Hematopoietic multipotent progenitor cell treated with erythropoietin and hydrocortisone succinate and interleukin-3 and kit ligand, for 15 days (in vitro differentiated cells): Measurements from ENCODE around the gene CAVIN3.
A peak's percentile ranks its signal among the peaks of the same experiment; 100 is the strongest.

Source experiments
- DNase-seq: peaks from one replicate; pipeline ENCODE4 v3.0.0-alpha.2; 2015; ENCODE audit warnings: low spot score

The CAVIN3 gene, protein sequence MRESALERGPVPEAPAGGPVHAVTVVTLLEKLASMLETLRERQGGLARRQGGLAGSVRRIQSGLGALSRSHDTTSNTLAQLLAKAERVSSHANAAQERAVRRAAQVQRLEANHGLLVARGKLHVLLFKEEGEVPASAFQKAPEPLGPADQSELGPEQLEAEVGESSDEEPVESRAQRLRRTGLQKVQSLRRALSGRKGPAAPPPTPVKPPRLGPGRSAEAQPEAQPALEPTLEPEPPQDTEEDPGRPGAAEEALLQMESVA

GRCh38 chr11:6320411-6321155 lies at the start of gene CAVIN3:
Gene CAVIN3, minus strand, starts transcription at chr11:6320501. Its CDS starts 25 bp downstream, at chr11:6320476.
- DNase-seq: no peak

- DNase-seq: no peak
These were observed 45.4 kb upstream of the CAVIN3 start for GRCh38 chr11:6365659-6366058.

DNA sequence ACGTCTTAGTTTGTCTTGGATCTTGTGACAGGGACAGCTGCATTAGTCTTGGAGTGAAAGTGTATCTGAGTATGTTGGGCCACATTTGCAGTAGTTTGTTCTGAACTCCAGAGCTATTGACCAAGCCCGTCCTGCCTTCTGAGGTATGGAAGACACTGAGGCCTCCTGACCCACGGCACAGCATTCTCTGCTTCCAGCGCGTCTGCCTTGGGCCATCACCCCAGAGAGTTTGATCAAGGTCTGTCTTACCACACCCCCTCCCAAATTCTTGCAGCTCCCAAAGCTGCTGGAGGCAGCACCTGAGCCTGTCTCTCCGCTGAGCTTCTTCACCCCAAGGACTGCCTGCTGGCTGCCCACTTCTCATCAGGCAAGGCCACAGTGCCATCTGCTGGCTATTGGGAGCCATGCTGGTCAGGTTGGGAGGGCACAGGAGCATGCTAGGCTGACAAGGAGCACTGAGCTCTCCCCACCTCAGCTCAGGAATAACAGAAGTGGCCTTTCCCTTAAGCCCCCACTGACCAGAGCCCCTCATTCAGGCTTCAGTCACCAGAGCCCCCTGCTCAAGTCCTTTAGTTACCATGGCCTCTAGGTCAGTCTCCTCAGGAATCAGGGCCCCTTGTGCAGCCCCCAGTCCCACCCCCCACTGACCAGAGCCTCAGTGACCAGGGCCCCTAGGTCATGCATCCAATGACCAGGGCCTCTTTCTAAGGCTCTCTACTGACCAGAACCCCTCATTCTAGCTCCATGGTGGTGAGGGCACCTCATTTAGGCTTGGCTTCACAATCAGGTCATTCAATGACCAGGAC lies 42.8 kb upstream of the CAVIN3 start:
- peak; percentile 63 for DNase-seq

GRCh38 chr11:6362185-6362872 lies 42.0 kb upstream of the CAVIN3 start:
- no peak for DNase-seq

DNA sequence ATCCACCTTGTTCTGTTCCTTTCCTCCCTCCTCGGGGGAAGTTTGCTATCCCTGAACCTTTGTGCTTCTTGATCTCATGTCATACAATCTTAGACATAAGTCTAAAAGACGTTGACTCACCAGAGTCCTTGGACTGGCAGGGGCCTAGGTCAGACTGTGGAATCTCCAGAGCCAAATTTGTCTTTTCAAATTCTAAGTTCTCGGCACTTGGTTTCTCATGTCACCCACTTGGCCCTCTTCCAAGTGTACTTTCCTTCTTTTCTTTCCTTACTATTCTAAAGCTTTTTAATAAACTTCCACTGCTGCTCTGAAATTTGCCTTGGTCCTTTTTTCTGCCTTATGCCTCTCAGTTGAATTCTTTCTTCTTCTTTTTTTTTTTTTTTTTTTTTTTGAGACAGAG lies 39.9 kb upstream of the CAVIN3 start:
- DNase-seq: no peak

GRCh38 chr11:6357222-6357621 lies 36.9 kb upstream of the CAVIN3 start:
- no peak for DNase-seq

- no peak for DNase-seq
These were observed 36.3 kb upstream of the CAVIN3 start for GRCh38 chr11:6356503-6357055.

GRCh38 chr11:6354651-6355485 lies 34.6 kb upstream of the CAVIN3 start:
- no peak for DNase-seq

DNA sequence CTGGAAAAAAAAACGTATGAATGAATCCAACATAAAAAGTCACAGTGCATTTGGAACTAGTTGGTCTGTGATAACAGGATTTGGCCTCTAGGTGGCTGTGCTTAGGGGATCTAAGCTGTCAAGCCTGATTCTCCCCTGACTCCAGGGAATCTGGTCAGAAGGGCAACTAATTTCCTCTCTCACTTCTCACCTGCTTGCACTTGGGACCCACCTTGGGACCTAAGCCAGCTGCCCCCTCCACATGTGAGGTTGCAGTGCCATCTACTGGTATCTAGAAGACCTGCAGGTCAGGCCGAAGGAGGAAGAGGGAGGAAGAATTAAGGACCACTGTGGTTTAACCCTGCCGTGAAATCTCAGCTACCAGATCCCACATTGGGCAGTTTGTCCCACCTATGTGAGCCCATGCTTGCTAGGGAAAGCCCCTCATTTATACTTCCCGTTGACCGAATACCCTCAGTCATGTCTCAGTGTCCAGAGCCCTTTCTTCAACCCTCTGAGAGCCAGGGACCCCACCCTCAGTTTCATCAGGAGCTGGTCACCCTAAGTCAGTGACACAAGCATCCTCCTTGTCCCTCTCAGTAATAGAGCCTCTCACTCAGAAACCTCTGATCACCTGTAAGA lies 33.2 kb upstream of the CAVIN3 start:
- peak; percentile 59 for DNase-seq

DNA sequence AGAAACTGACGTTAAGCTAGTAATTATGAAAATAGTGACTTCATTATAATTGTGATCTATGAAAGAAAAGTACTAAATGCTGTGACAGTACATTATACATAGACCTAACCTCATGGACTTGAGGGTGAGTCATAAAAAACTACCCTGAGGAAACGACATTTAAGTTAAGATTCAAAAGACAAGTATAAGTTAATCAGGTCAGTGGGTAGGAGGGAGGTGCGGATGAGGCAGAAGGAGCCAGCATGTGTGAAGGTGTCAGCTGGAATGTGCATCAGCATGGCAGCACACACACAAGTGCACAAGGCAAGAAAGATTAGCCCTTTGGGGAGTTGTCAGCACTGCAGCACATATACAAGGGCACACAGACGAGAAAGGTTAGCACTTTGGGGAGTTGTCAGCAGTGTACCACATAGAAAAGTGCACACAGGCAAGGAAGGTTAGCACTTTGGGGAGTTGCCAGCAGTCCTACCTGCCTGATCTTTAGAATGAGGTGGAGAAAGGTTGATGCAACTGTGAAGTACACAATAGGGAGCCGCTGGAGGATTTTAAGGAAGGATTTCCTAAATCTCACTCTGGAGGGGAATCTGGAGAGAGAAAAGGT lies 31.6 kb upstream of the CAVIN3 start:
- no peak for DNase-seq

- DNase-seq: no peak
These were observed 30.2 kb upstream of the CAVIN3 start for GRCh38 chr11:6350486-6350885.

DNA sequence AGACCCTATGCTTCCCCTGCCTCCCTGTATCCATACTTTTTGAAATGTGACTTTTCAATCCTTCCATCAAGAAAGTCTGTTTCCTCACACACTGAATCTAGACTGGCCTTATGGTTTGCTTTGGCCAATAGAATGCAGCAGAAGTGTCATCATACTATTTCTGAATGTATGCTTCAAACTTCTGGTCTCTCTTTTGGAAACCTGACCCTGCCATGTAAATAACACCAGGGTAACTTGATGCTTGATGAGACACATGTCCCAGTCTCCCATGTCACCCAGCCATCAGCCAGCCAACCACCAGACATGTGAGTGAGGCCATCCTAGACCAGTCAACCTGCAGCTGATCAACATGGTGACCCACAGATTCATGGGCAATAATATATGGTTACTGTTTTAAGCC lies 29.7 kb upstream of the CAVIN3 start:
- DNase-seq: no peak

DNA sequence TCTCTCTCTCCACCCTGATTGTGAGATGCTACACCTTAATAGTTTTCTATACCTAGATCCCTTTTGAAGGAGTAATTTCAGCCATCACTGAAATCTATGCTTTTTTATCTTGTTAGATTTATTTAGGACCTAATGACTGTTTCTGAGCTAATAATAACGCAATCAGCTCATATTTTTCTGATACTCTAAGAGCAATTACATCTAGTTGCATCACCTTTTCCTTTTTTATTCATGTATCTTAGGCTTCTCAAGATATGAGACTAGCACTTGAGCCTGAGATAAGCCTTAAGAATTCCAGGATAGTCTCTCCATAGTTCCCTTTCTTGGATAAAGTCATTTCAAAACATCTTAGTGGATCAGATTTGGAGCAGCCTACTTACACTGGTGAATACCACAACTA lies 25.1 kb upstream of the CAVIN3 start:
- no peak for DNase-seq

GRCh38 chr11:6336293-6336692 lies 16.0 kb upstream of the CAVIN3 start:
- no peak for DNase-seq

GRCh38 chr11:6334806-6335205 lies 14.5 kb upstream of the CAVIN3 start:
- DNase-seq: no peak

DNA sequence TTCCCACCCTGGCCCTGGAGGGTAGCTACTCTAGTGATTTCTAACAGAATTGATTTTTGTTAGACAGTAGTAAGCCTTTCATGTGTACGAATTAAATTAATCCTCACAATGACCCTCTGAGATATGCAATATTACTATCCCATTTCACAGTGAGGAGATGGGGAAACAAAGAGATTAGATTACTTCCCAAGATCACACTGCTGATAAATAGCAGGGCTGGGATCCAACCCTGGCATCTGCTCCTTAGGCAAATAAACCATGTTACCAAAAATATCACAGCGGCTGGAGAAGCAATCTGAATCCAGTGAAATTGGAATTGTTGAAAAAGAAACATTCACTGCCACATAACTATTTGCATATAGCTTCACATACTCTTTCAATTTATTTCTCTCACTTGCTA lies 12.8 kb upstream of the CAVIN3 start:
- no peak for DNase-seq

DNA sequence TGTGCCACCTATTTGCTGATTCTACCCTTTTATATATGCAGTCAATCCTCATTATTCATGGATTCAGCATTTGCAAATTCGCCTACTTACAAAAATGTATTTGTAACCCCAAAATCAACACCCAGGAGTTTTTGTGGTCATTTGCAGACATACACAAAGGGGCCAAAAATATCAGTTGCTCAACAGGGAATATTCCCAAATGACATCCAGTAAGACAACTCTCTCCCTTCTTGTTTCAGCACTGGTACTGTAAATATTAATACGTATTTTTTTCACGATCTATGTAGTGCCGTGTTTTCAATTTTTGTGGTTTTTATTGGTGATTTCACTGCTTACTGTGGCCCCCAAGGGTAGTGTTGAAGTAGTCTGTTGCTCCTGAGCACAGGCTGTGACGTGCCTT lies 11.8 kb upstream of the CAVIN3 start:
- DNase-seq: no peak

GRCh38 chr11:6328321-6328720 lies 8.0 kb upstream of the CAVIN3 start:
- no peak for DNase-seq

GRCh38 chr11:6327806-6328205 lies 7.5 kb upstream of the CAVIN3 start:
- DNase-seq: no peak

GRCh38 chr11:6326985-6327384 lies 6.7 kb upstream of the CAVIN3 start:
- DNase-seq: no peak
